ENCODE measurements around the gene SMOC2.
A peak's percentile ranks its signal among the peaks of the same experiment; 100 is the strongest.
"Not testable (repeated sequence)": the region's sequence is repeated elsewhere in the genome, so short reads cannot be mapped to it uniquely, and the experiment has no call there.

The SMOC2 gene

DNA sequence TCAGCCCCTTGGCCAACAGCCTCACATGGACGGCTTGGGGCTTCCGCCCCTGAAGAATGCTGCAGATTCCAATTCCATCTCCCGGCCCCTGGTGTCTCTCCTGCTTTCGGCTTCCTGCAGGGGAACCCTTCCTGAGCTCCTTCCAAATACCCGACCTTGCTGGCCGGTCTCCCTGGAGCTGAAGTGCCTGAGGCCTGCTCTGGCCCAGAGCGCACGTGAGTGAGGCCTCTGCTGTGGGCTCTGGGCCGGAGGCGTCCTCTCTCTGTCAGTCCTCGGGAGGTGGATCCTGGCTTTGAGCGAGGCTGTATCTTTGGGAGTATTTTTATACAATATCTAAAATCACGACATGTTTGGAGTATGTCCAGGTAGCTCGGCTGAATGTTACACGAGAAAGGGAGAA lies 253.8 kb downstream of the SMOC2 start:
- not testable (repeated sequence) for H2BK120ac ChIP-seq (ENCODE audit: low read depth, low read length); H4K5ac ChIP-seq (ENCODE audit: low read length); H3K4me3 ChIP-seq (ENCODE audit: low read length); H3K56ac ChIP-seq (ENCODE audit: low read length); H3K4me2 ChIP-seq (ENCODE audit: low read length); H3K27ac ChIP-seq (ENCODE audit: low read depth, low read length); H2AK5ac ChIP-seq (ENCODE audit: low read length); H2BK15ac ChIP-seq (replicated peaks; ENCODE audit: low read depth); H3K4ac ChIP-seq (ENCODE audit: low read depth, low read length); H3K18ac ChIP-seq (ENCODE audit: low read length); H3K79me2 ChIP-seq (ENCODE audit: control insufficient read depth, insufficient read depth, low read length); H3K27me3 ChIP-seq (ENCODE audit: insufficient read depth, low read length, poor library complexity); DNase-seq; H3K23ac ChIP-seq (ENCODE audit: low read length); H4K8ac ChIP-seq (ENCODE audit: low read depth, low read length); H3K4me1 ChIP-seq (ENCODE audit: control insufficient read depth, low read depth, low read length); H2BK5ac ChIP-seq (ENCODE audit: low read length); H3K36me3 ChIP-seq (ENCODE audit: control insufficient read depth, insufficient read depth, low read length); H3K79me1 ChIP-seq (ENCODE audit: low read length); H3K9ac ChIP-seq (ENCODE audit: low read length)
- no CpG with 5 or more reads among the region's 15 CpGs for WGBS (ENCODE audit: extremely low coverage, insufficient coverage, low lambda C conversion rate)

- Histone ChIP-seq H3K4me1 (ENCODE audit: control insufficient read depth, low read depth, low read length) (no peaks in the 10 kb centered on the region), H4K8ac (ENCODE audit: low read depth, low read length) (no peak overlapping the region), H3K18ac (ENCODE audit: low read length) (no peak overlapping the region), H3K79me2 (ENCODE audit: control insufficient read depth, insufficient read depth, low read length) (no peaks in the 10 kb centered on the region), H3K79me1 (ENCODE audit: low read length) (no peaks in the 10 kb centered on the region), H3K23ac (ENCODE audit: low read length) (no peak overlapping the region), H3K4ac (ENCODE audit: low read depth, low read length) (no peak overlapping the region), H3K4me3 (ENCODE audit: low read length) (no peak overlapping the region), H2BK15ac (replicated peaks; ENCODE audit: low read depth) (no peak overlapping the region), H3K9ac (ENCODE audit: low read length) (no peak overlapping the region), H2BK120ac (ENCODE audit: low read depth, low read length) (no peak overlapping the region), H2BK5ac (ENCODE audit: low read length) (no peak overlapping the region), H3K4me2 (ENCODE audit: low read length) (no peak overlapping the region), H3K27ac (ENCODE audit: low read depth, low read length) (no peak overlapping the region), H4K5ac (ENCODE audit: low read length) (no peak overlapping the region), H3K36me3 (ENCODE audit: control insufficient read depth, insufficient read depth, low read length) (no peaks in the 10 kb centered on the region), H3K27me3 (ENCODE audit: insufficient read depth, low read length, poor library complexity) (no peaks in the 10 kb centered on the region), H2AK5ac (ENCODE audit: low read length) (no peak overlapping the region), H3K56ac (ENCODE audit: low read length) (no peak overlapping the region)
- peak; percentile 63 for DNase-seq
- no CpG with 5 or more reads among the region's 4 CpGs for WGBS (ENCODE audit: extremely low coverage, insufficient coverage, low lambda C conversion rate)
Observed at GRCh38 chr6:168695701-168696100, 254.7 kb downstream of the SMOC2 start.

DNA sequence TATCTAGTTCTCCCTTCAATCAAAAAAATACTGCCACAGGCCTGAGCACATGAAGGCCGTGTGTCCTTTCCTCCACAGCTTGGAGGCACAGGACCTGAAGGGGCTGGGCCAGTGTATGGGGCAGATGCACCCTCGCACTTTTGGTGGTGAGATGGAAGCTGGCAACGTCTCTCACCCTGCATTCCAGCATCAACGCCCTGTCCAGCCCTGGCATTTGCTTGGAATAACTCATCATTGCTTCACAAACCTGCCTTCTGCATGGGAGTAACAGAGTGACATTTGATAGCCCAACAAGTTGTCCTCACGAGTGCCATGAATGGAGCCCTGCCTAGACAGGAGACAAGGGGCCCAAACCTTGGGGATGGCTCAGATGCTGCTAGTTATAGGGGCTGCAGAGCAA lies 257.9 kb downstream of the SMOC2 start:
- no peaks in the 10 kb centered on the region for H3K79me1 ChIP-seq (ENCODE audit: low read length)
- no peak overlapping the region for H3K23ac ChIP-seq (ENCODE audit: low read length)
- no peak overlapping the region for H3K18ac ChIP-seq (ENCODE audit: low read length)
- no peaks in the 10 kb centered on the region for H3K27me3 ChIP-seq (ENCODE audit: insufficient read depth, low read length, poor library complexity)
- H3K9ac ChIP-seq (ENCODE audit: low read length): no peak overlapping the region
- H2BK5ac ChIP-seq (ENCODE audit: low read length): no peak overlapping the region
- no peak overlapping the region for H3K27ac ChIP-seq (ENCODE audit: low read depth, low read length)
- no peak overlapping the region for H4K5ac ChIP-seq (ENCODE audit: low read length)
- WGBS (ENCODE audit: extremely low coverage, insufficient coverage, low lambda C conversion rate): no CpG with 5 or more reads among the region's 5 CpGs
- no peak overlapping the region for H2AK5ac ChIP-seq (ENCODE audit: low read length)
- H3K4me3 ChIP-seq (ENCODE audit: low read length): no peak overlapping the region
- no peak overlapping the region for H3K56ac ChIP-seq (ENCODE audit: low read length)
- DNase-seq: no peak
- H3K4me2 ChIP-seq (ENCODE audit: low read length): no peak overlapping the region
- no peak overlapping the region for H2BK15ac ChIP-seq (replicated peaks; ENCODE audit: low read depth)
- no peak overlapping the region for H4K8ac ChIP-seq (ENCODE audit: low read depth, low read length)
- H3K4ac ChIP-seq (ENCODE audit: low read depth, low read length): no peak overlapping the region
- no peak overlapping the region for H2BK120ac ChIP-seq (ENCODE audit: low read depth, low read length)
- no peaks in the 10 kb centered on the region for H3K36me3 ChIP-seq (ENCODE audit: control insufficient read depth, insufficient read depth, low read length)
- H3K4me1 ChIP-seq (ENCODE audit: control insufficient read depth, low read depth, low read length): no peaks in the 10 kb centered on the region
- no peaks in the 10 kb centered on the region for H3K79me2 ChIP-seq (ENCODE audit: control insufficient read depth, insufficient read depth, low read length)

- no CpG with 5 or more reads among the region's 15 CpGs for WGBS (ENCODE audit: extremely low coverage, insufficient coverage, low lambda C conversion rate)
- H3K4ac ChIP-seq (ENCODE audit: low read depth, low read length): no peak overlapping the region
- no peak overlapping the region for H2BK15ac ChIP-seq (replicated peaks; ENCODE audit: low read depth)
- H2BK120ac ChIP-seq (ENCODE audit: low read depth, low read length): no peak overlapping the region
- no peak overlapping the region for H2BK5ac ChIP-seq (ENCODE audit: low read length)
- no peaks in the 10 kb centered on the region for H3K79me2 ChIP-seq (ENCODE audit: control insufficient read depth, insufficient read depth, low read length)
- no peak overlapping the region for H2AK5ac ChIP-seq (ENCODE audit: low read length)
- no peak overlapping the region for H3K27ac ChIP-seq (ENCODE audit: low read depth, low read length)
- no peak for DNase-seq
- H4K8ac ChIP-seq (ENCODE audit: low read depth, low read length): no peak overlapping the region
- no peaks in the 10 kb centered on the region for H3K4me1 ChIP-seq (ENCODE audit: control insufficient read depth, low read depth, low read length)
- H3K9ac ChIP-seq (ENCODE audit: low read length): no peak overlapping the region
- no peaks in the 10 kb centered on the region for H3K79me1 ChIP-seq (ENCODE audit: low read length)
- no peak overlapping the region for H3K4me2 ChIP-seq (ENCODE audit: low read length)
- H3K18ac ChIP-seq (ENCODE audit: low read length): no peak overlapping the region
- no peak overlapping the region for H3K4me3 ChIP-seq (ENCODE audit: low read length)
- no peak overlapping the region for H3K23ac ChIP-seq (ENCODE audit: low read length)
- no peak overlapping the region for H3K56ac ChIP-seq (ENCODE audit: low read length)
- no peaks in the 10 kb centered on the region for H3K27me3 ChIP-seq (ENCODE audit: insufficient read depth, low read length, poor library complexity)
- no peaks in the 10 kb centered on the region for H3K36me3 ChIP-seq (ENCODE audit: control insufficient read depth, insufficient read depth, low read length)
- no peak overlapping the region for H4K5ac ChIP-seq (ENCODE audit: low read length)
Observed at GRCh38 chr6:168699631-168700295, 258.8 kb downstream of the SMOC2 start.

- H3K36me3 ChIP-seq (ENCODE audit: control insufficient read depth, insufficient read depth, low read length): no peaks in the 10 kb centered on the region
- H3K4ac ChIP-seq (ENCODE audit: low read depth, low read length): no peak overlapping the region
- no peak overlapping the region for H3K4me3 ChIP-seq (ENCODE audit: low read length)
- H3K56ac ChIP-seq (ENCODE audit: low read length): no peak overlapping the region
- H3K18ac ChIP-seq (ENCODE audit: low read length): no peak overlapping the region
- H3K9ac ChIP-seq (ENCODE audit: low read length): no peak overlapping the region
- H3K4me2 ChIP-seq (ENCODE audit: low read length): no peak overlapping the region
- H3K27ac ChIP-seq (ENCODE audit: low read depth, low read length): no peak overlapping the region
- no peaks in the 10 kb centered on the region for H3K27me3 ChIP-seq (ENCODE audit: insufficient read depth, low read length, poor library complexity)
- no peaks in the 10 kb centered on the region for H3K79me2 ChIP-seq (ENCODE audit: control insufficient read depth, insufficient read depth, low read length)
- no peak overlapping the region for H4K8ac ChIP-seq (ENCODE audit: low read depth, low read length)
- H2AK5ac ChIP-seq (ENCODE audit: low read length): no peak overlapping the region
- H2BK5ac ChIP-seq (ENCODE audit: low read length): no peak overlapping the region
- no peak for DNase-seq
- no peaks in the 10 kb centered on the region for H3K79me1 ChIP-seq (ENCODE audit: low read length)
- no peaks in the 10 kb centered on the region for H3K4me1 ChIP-seq (ENCODE audit: control insufficient read depth, low read depth, low read length)
- no peak overlapping the region for H2BK15ac ChIP-seq (replicated peaks; ENCODE audit: low read depth)
- no CpG with 5 or more reads among the region's 8 CpGs for WGBS (ENCODE audit: extremely low coverage, insufficient coverage, low lambda C conversion rate)
- H3K23ac ChIP-seq (ENCODE audit: low read length): peak overlapping the region; percentile 7
- no peak overlapping the region for H4K5ac ChIP-seq (ENCODE audit: low read length)
- no peak overlapping the region for H2BK120ac ChIP-seq (ENCODE audit: low read depth, low read length)
Observed at GRCh38 chr6:168700880-168701279, 259.9 kb downstream of the SMOC2 start.

GRCh38 chr6:168703990-168704389 lies 263.0 kb downstream of the SMOC2 start:
- Histone ChIP-seq H4K8ac (ENCODE audit: low read depth, low read length) (no peak overlapping the region), H3K23ac (ENCODE audit: low read length) (no peak overlapping the region), H3K9ac (ENCODE audit: low read length) (no peak overlapping the region), H3K18ac (ENCODE audit: low read length) (no peak overlapping the region), H3K4me1 (ENCODE audit: control insufficient read depth, low read depth, low read length) (no peaks in the 10 kb centered on the region), H3K4me2 (ENCODE audit: low read length) (no peak overlapping the region), H2BK5ac (ENCODE audit: low read length) (no peak overlapping the region), H3K56ac (ENCODE audit: low read length) (no peak overlapping the region), H2BK15ac (replicated peaks; ENCODE audit: low read depth) (no peak overlapping the region), H3K79me1 (ENCODE audit: low read length) (no peaks in the 10 kb centered on the region), H3K4me3 (ENCODE audit: low read length) (no peak overlapping the region), H3K36me3 (ENCODE audit: control insufficient read depth, insufficient read depth, low read length) (no peaks in the 10 kb centered on the region), H2BK120ac (ENCODE audit: low read depth, low read length) (no peak overlapping the region), H3K27me3 (ENCODE audit: insufficient read depth, low read length, poor library complexity) (no peaks in the 10 kb centered on the region), H3K4ac (ENCODE audit: low read depth, low read length) (no peak overlapping the region), H4K5ac (ENCODE audit: low read length) (no peak overlapping the region), H3K27ac (ENCODE audit: low read depth, low read length) (no peak overlapping the region), H3K79me2 (ENCODE audit: control insufficient read depth, insufficient read depth, low read length) (no peaks in the 10 kb centered on the region), H2AK5ac (ENCODE audit: low read length) (no peak overlapping the region)
- WGBS (ENCODE audit: extremely low coverage, insufficient coverage, low lambda C conversion rate): no CpG with 5 or more reads among the region's 16 CpGs
- DNase-seq: no peak

Data from mesendoderm (in vitro differentiated cells).